ENCODE results near the gene GATA3.

- TF ChIP-seq, protein P1, sequence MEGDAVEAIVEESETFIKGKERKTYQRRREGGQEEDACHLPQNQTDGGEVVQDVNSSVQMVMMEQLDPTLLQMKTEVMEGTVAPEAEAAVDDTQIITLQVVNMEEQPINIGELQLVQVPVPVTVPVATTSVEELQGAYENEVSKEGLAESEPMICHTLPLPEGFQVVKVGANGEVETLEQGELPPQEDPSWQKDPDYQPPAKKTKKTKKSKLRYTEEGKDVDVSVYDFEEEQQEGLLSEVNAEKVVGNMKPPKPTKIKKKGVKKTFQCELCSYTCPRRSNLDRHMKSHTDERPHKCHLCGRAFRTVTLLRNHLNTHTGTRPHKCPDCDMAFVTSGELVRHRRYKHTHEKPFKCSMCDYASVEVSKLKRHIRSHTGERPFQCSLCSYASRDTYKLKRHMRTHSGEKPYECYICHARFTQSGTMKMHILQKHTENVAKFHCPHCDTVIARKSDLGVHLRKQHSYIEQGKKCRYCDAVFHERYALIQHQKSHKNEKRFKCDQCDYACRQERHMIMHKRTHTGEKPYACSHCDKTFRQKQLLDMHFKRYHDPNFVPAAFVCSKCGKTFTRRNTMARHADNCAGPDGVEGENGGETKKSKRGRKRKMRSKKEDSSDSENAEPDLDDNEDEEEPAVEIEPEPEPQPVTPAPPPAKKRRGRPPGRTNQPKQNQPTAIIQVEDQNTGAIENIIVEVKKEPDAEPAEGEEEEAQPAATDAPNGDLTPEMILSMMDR (IDR thresholded peaks at IDR 0.05), result no peak
- TF ChIP-seq POLR2AphosphoS5 (IDR thresholded peaks at IDR 0.05), result no peak
- TF ChIP-seq EP300 (IDR thresholded peaks at IDR 0.05), result no peak
Measured at GRCh38 chr10:8104005-8104404, 49.5 kb downstream of the GATA3 start.
